ENCODE data around the gene GBX2.

GBX2 gene

GRCh38 chr2:236166796-236167296 lies 1.3 kb downstream of the GBX2 start:
- DNase-seq = no peak

GRCh38 chr2:236165842-236166795 lies 2.1 kb downstream of the GBX2 start:
- DNase-seq = no peak

- DNase-seq = no peak
Measured at GRCh38 chr2:236164925-236165841, 3.0 kb downstream of the GBX2 start.

GRCh38 chr2:236164201-236164924 lies 3.8 kb downstream of the GBX2 start:
- no peak for DNase-seq

GRCh38 chr2:236163471-236164200 lies 4.5 kb downstream of the GBX2 start:
- no peak for DNase-seq

GRCh38 chr2:236162882-236163470 lies 5.2 kb downstream of the GBX2 start:
- DNase-seq = no peak

GRCh38 chr2:236162031-236162845 lies 5.9 kb downstream of the GBX2 start:
- DNase-seq = no peak

- DNase-seq = no peak
Measured at GRCh38 chr2:236161531-236161930, 6.7 kb downstream of the GBX2 start.

- no peak for DNase-seq
Measured at GRCh38 chr2:236161082-236161462, 7.1 kb downstream of the GBX2 start.

- DNase-seq = no peak
Measured at GRCh38 chr2:236160366-236161081, 7.7 kb downstream of the GBX2 start.

- no peak for DNase-seq
Measured at GRCh38 chr2:236159778-236160170, 8.4 kb downstream of the GBX2 start.

GRCh38 chr2:236158969-236159777 lies 9.0 kb downstream of the GBX2 start:
- DNase-seq = no peak

GRCh38 chr2:236157815-236158498 lies 10.2 kb downstream of the GBX2 start:
- DNase-seq = no peak

- DNase-seq = no peak
Measured at GRCh38 chr2:236157366-236157765, 10.8 kb downstream of the GBX2 start.

GRCh38 chr2:236156860-236157194 lies 11.4 kb downstream of the GBX2 start:
- DNase-seq = no peak

GRCh38 chr2:236156095-236156859 lies 11.9 kb downstream of the GBX2 start:
- no peak for DNase-seq

GRCh38 chr2:236155406-236155805 lies 12.8 kb downstream of the GBX2 start:
- DNase-seq = no peak

GRCh38 chr2:236146436-236146835 lies 21.8 kb downstream of the GBX2 start:
- no peak for DNase-seq
